SU-DHL-6 (cell line): ENCODE measurements around the gene PTGES2.

ENCODE experiments used
- H2AFZ ChIP-seq: fragments of 200-600 bp; sonication (generic); 2 replicates; pipeline ENCODE4 v1.6.1; 2014; ENCODE audit warnings: low read depth, mild to moderate bottlenecking, moderate library complexity, mixed read lengths, antibody characterized with exemption, low read length; ENCODE audit not compliant: severe bottlenecking
- H3F3A ChIP-seq: fragments of 200-600 bp; shearing (Covaris generic); 2 replicates; pipeline ENCODE4 v1.6.0; 2016; ENCODE audit warnings: antibody characterized with exemption, mild to moderate bottlenecking; ENCODE audit not compliant: insufficient read depth
- H3K27ac ChIP-seq: fragments of 200-600 bp; sonication (generic); 2 replicates; pipeline ENCODE4 v1.5.1; 2016; ENCODE audit warnings: low read depth, mild to moderate bottlenecking, low read length, moderate library complexity, mixed read lengths
- H3K27me3 ChIP-seq: fragments of 200-600 bp; sonication (generic), shearing (Covaris generic); 2 replicates; pipeline ENCODE4 v1.6.0; 2014; ENCODE audit warnings: mild to moderate bottlenecking, low read length
- H3K36me3 ChIP-seq: fragments of 200-600 bp; sonication (generic); 2 replicates; pipeline ENCODE4 v1.6.1; 2014; ENCODE audit warnings: mild to moderate bottlenecking, low read length, mixed read lengths
- H3K4me2 ChIP-seq: fragments of 300-600, 200-600 bp; shearing (Covaris generic), sonication (generic); 2 replicates; pipeline ENCODE4 v1.6.0; 2014; ENCODE audit warnings: low read length, low read depth, mild to moderate bottlenecking; ENCODE audit not compliant: poor library complexity, severe bottlenecking
- H3K4me3 ChIP-seq: fragments of 200-600 bp; sonication (generic); 2 replicates; pipeline ENCODE4 v1.5.1; 2014; ENCODE audit warnings: antibody characterized with exemption, low read length, mild to moderate bottlenecking, mixed read lengths; ENCODE audit not compliant: insufficient read depth, poor library complexity, severe bottlenecking
- H3K79me2 ChIP-seq: fragments of 200-600 bp; sonication (generic); 2 replicates; pipeline ENCODE4 v1.6.1; 2014; ENCODE audit warnings: mild to moderate bottlenecking, low read length, moderate library complexity; ENCODE audit not compliant: insufficient read depth
- H3K9ac ChIP-seq: fragments of 200-600 bp; sonication (generic); 2 replicates; pipeline ENCODE4 v1.7.0; 2014; ENCODE audit warnings: mild to moderate bottlenecking, low read length
- H3K9me2 ChIP-seq: fragments of 200-600 bp; sonication (generic); replicated peaks from 2 replicates; pipeline ENCODE4 v1.6.1; 2014; ENCODE audit warnings: low read length; ENCODE audit not compliant: insufficient read depth
- H3K9me3 ChIP-seq: fragments of 200-600 bp; sonication (generic); 2 replicates; pipeline ENCODE4 v1.6.1; 2014; ENCODE audit warnings: low read length, mixed read lengths; ENCODE audit not compliant: insufficient read depth
- H4K20me1 ChIP-seq: fragments of 200-600 bp; sonication (generic); 2 replicates; pipeline ENCODE4 v1.6.1; 2014; ENCODE audit warnings: low read depth, mild to moderate bottlenecking, antibody characterized with exemption, low read length, moderate library complexity, mixed read lengths
- EZH2phosphoT487 ChIP-seq: fragments of 200-600 bp; sonication (generic), shearing (Covaris generic); conservative IDR thresholded peaks from 2 replicates; pipeline ENCODE4 v1.6.1; 2018; ENCODE audit warnings: mild to moderate bottlenecking, antibody characterized with exemption, low read length, moderate library complexity, mixed read lengths
- TF ChIP-seq, protein P1 (sequence below): fragments of 200-600 bp; sonication (generic); IDR thresholded peaks from one replicate; pipeline ENCODE4 v1.5.1; 2017; ENCODE audit warnings: antibody characterized with exemption, mild to moderate bottlenecking, low read length, moderate library complexity; ENCODE audit not compliant: insufficient read depth, poor library complexity, severe bottlenecking

PTGES2 gene

DNA sequence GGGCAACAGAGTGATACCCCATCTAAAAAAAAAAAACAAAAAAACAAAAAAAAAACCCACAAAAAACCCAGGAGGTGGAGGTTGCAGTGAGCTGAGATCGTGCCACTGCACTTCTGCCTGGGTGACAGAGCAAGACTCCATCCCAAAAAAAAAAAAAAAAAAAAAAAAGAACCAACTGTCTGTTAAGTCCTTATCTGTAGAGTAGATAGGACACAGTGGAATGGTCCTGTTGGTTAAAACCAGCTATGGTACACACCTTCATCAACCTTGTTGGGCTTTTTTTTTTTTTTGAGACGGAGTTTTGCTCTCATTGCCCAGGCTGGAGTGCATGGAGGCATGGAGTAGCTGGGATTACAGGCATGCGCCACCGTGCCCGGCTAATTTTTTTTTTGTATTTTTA, 47.3 kb downstream of the PTGES2 start:
- peaks cover 80% of the 10 kb centered on the region for H3K79me2 ChIP-seq
- H3K9me3 ChIP-seq, result no peaks in the 10 kb centered on the region
- H2AFZ ChIP-seq, result no peak overlapping the region
- TF ChIP-seq, protein P1, sequence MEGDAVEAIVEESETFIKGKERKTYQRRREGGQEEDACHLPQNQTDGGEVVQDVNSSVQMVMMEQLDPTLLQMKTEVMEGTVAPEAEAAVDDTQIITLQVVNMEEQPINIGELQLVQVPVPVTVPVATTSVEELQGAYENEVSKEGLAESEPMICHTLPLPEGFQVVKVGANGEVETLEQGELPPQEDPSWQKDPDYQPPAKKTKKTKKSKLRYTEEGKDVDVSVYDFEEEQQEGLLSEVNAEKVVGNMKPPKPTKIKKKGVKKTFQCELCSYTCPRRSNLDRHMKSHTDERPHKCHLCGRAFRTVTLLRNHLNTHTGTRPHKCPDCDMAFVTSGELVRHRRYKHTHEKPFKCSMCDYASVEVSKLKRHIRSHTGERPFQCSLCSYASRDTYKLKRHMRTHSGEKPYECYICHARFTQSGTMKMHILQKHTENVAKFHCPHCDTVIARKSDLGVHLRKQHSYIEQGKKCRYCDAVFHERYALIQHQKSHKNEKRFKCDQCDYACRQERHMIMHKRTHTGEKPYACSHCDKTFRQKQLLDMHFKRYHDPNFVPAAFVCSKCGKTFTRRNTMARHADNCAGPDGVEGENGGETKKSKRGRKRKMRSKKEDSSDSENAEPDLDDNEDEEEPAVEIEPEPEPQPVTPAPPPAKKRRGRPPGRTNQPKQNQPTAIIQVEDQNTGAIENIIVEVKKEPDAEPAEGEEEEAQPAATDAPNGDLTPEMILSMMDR, result no peak
- TF ChIP-seq EZH2phosphoT487, result no peak
- 0 out of 2 replicates have a peak, but pooled peaks cover 14% of the 10 kb centered on the region for H3F3A ChIP-seq
- no peaks in the 10 kb centered on the region for H4K20me1 ChIP-seq
- no peak overlapping the region for H3K9ac ChIP-seq
- H3K27ac ChIP-seq, result no peak overlapping the region
- H3K27me3 ChIP-seq, result no peaks in the 10 kb centered on the region
- H3K36me3 ChIP-seq, result no peaks in the 10 kb centered on the region; the same call in 1 of the 2 replicates
- H3K4me3 ChIP-seq, result no peak overlapping the region
- no peak overlapping the region for H3K4me2 ChIP-seq
- H3K9me2 ChIP-seq, result no peaks in the 10 kb centered on the region

DNA sequence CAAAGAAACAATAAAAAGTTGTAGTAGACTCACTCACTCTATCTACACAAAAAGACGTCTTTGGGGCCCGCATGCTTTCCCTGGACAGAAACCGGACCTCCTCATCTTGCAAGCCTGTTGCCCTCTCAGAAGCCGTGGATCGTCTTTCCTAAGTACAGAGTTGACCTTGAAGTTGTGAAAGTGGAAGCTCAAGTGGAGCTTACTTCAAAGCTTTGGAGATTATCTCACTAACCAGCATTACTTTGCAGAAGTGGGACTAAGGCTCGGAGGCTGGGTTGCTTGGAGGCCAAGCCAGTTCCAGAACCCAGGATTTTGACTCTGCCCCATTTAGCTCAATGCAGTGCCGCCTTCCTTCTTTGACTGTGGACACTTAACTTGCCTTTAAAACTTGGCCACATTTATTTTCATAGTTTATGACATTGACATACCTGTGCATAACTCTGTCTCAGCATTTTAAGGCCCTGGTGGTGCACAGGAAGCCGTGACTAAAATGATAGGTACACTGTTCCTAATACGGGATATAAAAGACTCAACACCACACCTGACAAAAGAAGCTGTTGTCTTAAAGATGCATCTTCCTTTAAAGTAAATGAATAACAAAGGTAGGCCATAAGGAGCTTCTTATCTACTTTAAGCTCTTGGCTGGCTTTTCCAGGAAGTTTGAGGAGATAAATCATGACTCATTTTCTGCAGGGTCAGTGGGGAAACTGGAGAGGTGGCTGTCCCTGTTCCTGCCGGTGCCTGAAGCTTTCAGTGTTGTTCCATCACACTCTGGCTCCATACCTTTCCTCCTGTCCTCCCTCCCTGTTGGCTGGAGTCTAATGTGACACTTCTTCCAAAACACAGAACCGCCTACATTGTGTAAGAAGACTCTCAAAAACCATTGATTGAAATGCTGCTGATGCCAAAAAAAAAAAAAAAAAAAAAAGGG, 48.8 kb downstream of the PTGES2 start:
- H2AFZ ChIP-seq, result no peak overlapping the region
- H4K20me1 ChIP-seq, result no peaks in the 10 kb centered on the region
- no peak overlapping the region for H3K4me2 ChIP-seq
- TF ChIP-seq, protein P1, result no peak
- no peak for TF ChIP-seq EZH2phosphoT487
- no peaks in the 10 kb centered on the region for H3K36me3 ChIP-seq
- H3K27ac ChIP-seq, result no peak overlapping the region
- H3K9me2 ChIP-seq, result no peaks in the 10 kb centered on the region
- peaks cover 82% of the 10 kb centered on the region for H3K79me2 ChIP-seq
- H3K27me3 ChIP-seq, result no peaks in the 10 kb centered on the region
- no peak overlapping the region for H3K4me3 ChIP-seq
- 0 out of 2 replicates have a peak, but pooled peaks cover 14% of the 10 kb centered on the region for H3F3A ChIP-seq
- H3K9ac ChIP-seq, result no peak overlapping the region
- no peaks in the 10 kb centered on the region for H3K9me3 ChIP-seq

DNA sequence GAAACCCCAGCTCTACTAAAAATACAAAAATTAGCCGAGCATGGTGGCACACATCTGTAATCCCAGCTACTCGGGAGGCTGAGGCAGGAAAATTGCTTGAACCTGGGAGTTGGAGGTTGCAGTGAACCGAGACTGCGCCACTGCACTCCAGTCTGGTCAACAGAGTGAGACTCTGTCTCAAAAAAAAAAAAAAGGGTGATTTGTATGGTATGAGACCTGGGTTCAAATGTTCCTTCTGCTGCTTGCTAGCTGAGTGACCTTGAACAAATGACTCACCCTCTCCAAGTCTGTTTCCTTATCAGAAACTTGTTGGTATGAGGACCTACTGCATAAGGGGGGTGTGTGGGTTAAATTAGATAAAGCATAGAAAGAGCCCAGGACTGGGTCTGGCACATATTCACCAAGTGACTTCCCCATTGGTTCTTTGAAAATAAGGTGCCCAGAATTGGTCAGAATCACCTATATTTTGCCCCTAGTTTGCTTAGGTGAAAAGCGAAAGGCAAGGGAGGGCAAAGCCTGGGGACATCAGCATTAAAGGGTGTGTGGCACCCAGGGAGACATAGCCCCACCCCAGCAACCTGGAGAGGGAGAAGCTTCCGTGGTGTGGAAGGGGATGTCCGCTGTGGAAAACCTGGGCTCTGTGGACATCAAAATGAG, 49.6 kb downstream of the PTGES2 start:
- H3K4me3 ChIP-seq, result no peak overlapping the region
- TF ChIP-seq, protein P1, result no peak
- TF ChIP-seq EZH2phosphoT487, result no peak
- H3K9ac ChIP-seq, result no peak overlapping the region
- H3K36me3 ChIP-seq, result no peaks in the 10 kb centered on the region
- H2AFZ ChIP-seq, result no peak overlapping the region
- H3K27me3 ChIP-seq, result no peaks in the 10 kb centered on the region
- no peaks in the 10 kb centered on the region for H3K9me3 ChIP-seq
- H3K27ac ChIP-seq, result no peak overlapping the region
- no peaks in the 10 kb centered on the region for H4K20me1 ChIP-seq
- no peaks in the 10 kb centered on the region for H3K9me2 ChIP-seq
- H3K4me2 ChIP-seq, result no peak overlapping the region
- peaks cover 20% of the 10 kb centered on the region for H3F3A ChIP-seq
- H3K79me2 ChIP-seq, result peaks cover 87% of the 10 kb centered on the region
